Activated naive CD8-positive, alpha-beta T cell treated with anti-CD3 and anti-CD28 coated beads for 36 hours (primary cell): ENCODE data around the gene IL21R. TPM values are rescaled to one million over a fixed set of nuclear protein-coding genes. Genes with fewer than 3 reads are reported as not detected.

Experiments
- DNase-seq: peaks from one replicate; pipeline ENCODE4 v3.0.0; 2021
- H3K27ac Mint-ChIP-seq: one replicate; pipeline ENCODE4 v1.8.0; 2022; ENCODE audit warnings: mild to moderate bottlenecking, moderate library complexity, mixed read lengths
- H3K27me3 Mint-ChIP-seq: one replicate; pipeline ENCODE4 v1.8.0; 2022; ENCODE audit warnings: mild to moderate bottlenecking, mixed read lengths
- H3K36me3 Mint-ChIP-seq: one replicate; pipeline ENCODE4 v1.8.0; 2021; ENCODE audit warnings: mild to moderate bottlenecking, mixed read lengths
- H3K4me1 Mint-ChIP-seq: one replicate; pipeline ENCODE4 v1.8.0; 2021; ENCODE audit warnings: mixed read lengths
- H3K4me3 Mint-ChIP-seq: one replicate; pipeline ENCODE4 v1.8.0; 2022; ENCODE audit warnings: mild to moderate bottlenecking, moderate library complexity, mixed read lengths
- H3K9me3 Mint-ChIP-seq: one replicate; pipeline ENCODE4 v1.8.0; 2022; ENCODE audit warnings: mixed read lengths
- total RNA-seq, 2 experiments: library from RNA; stranded (reverse); gene quantifications; one replicate each; pipeline ENCODE4 v1.2.3, GENCODE V29; 2021

Gene IL21R
- total RNA-seq, 2 experiments from 2014 or later = 99.3 to 99.5 TPM

DNA sequence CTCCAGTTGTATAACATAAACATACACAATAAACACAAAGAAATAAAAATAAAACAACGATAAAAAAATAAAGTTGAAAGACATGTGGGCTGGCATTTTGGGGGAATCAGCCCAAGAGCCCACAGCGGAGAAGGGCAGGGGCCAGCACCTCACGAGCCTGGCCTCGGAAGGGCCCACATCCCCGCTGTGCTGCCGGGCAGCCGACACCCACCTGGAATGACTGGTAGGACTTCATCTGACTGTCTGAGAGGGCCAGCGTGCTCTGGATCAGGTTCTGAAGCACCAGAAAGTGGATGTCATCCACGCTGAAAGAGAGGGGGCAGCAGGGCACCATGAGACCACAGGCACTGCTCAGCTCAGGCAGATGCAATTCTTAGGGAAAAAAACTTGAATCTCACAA, 74.3 kb downstream of the IL21R start:
- H3K9me3 Mint-ChIP-seq = no peaks in the 10 kb centered on the region
- H3K27me3 Mint-ChIP-seq = no peaks in the 10 kb centered on the region
- H3K4me1 Mint-ChIP-seq = no peaks in the 10 kb centered on the region
- no peak for DNase-seq
- no peak overlapping the region for H3K27ac Mint-ChIP-seq
- H3K4me3 Mint-ChIP-seq = no peak overlapping the region
- H3K36me3 Mint-ChIP-seq = peaks cover 12% of the 10 kb centered on the region

DNA sequence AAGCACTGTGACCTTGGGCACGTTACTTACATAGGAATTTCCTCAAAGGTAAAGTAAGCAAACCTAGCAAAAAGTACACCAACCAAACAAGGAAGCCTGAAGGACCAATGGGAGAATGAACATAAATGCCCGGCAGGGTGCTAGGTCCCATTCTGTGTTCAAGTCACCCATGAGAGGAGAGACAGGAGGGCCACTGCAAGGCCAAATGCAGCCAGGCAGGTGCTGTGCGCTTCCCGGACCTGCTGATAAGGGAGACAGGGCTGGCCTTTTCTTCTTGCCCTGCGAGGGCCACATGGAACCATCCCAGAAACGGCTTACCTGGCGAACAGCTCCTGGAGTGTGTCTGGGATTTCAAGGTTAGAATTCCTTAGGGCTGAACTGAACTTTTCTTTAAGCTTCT, 78.8 kb downstream of the IL21R start:
- Mint-ChIP-seq H3K36me3 (peaks cover 17% of the 10 kb centered on the region), H3K27me3 (no peaks in the 10 kb centered on the region), H3K9me3 (no peaks in the 10 kb centered on the region), H3K4me3 (no peak overlapping the region), H3K27ac (no peak overlapping the region), H3K4me1 (no peaks in the 10 kb centered on the region)
- DNase-seq = no peak

DNA sequence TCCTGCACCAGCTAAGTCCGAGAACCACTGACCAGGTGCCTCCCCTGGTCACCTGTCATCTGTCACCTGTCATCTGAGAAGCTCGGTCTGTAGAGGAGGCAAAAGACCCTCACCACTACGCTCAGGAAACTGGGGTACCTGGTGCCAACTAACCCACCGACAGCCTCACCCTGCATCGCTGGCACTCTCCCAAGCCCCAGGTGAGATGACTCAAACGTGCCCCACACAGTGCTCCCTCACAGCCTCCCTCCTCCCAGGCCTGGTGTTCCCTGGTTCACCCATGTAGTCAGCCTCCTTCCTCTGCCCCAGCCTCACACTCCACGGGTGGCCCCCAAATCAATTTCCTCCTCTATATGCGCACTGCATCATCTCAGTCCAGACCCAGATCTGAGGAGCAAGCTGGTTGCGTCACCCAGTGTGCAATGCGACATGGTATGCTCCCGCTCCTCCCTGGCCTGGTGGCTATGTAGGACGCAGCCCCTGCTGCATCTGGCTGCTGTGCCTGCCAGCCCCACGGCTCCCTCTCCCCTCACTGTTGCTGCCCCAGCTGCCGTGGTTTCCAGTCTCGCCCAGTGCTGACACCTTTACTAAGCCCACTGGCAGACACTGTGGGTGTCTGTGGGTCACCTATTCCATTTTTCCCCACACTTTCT, 79.4 kb downstream of the IL21R start:
- no peak overlapping the region for H3K4me3 Mint-ChIP-seq
- no peaks in the 10 kb centered on the region for H3K27me3 Mint-ChIP-seq
- H3K9me3 Mint-ChIP-seq = no peaks in the 10 kb centered on the region
- H3K27ac Mint-ChIP-seq = no peak overlapping the region
- no peaks in the 10 kb centered on the region for H3K4me1 Mint-ChIP-seq
- DNase-seq = no peak
- peaks cover 17% of the 10 kb centered on the region for H3K36me3 Mint-ChIP-seq

DNA sequence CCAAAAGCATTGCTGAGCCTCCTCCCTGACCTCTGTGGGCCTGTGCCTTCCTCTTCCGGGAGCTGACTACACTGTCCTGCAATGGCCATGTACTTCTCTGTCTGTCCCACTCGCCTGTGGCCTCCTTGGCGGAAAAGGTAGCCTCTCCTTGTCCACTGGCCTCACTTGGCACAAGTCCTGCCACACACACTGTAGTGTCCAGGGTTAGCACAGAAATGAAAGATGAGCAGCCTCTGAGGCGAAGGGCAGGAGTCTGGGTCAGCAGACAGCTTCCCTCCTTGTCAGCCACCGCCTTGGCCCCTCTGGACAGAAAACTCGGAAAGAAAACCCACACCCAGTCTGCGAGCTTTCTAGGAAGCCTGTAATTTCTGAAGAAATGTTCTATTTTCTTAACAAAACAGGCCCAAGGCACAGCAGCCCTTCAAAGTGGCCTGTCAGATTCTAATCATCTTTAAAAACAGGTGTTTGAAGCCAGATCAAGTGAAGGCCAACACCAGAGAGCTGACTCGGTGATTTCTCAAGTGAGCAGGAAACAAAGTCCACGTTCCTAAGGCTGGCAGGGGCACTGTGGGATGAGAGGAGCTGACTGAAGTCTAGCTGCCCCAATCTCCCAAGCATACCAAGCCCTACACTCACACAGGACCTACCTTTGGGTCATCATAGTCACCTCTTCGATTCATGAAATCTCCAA, 80.6 kb downstream of the IL21R start:
- H3K4me1 Mint-ChIP-seq = no peaks in the 10 kb centered on the region
- H3K27ac Mint-ChIP-seq = no peak overlapping the region
- H3K9me3 Mint-ChIP-seq = no peaks in the 10 kb centered on the region
- H3K36me3 Mint-ChIP-seq = peaks cover 17% of the 10 kb centered on the region
- DNase-seq = no peak
- H3K27me3 Mint-ChIP-seq = no peaks in the 10 kb centered on the region
- H3K4me3 Mint-ChIP-seq = no peak overlapping the region

DNA sequence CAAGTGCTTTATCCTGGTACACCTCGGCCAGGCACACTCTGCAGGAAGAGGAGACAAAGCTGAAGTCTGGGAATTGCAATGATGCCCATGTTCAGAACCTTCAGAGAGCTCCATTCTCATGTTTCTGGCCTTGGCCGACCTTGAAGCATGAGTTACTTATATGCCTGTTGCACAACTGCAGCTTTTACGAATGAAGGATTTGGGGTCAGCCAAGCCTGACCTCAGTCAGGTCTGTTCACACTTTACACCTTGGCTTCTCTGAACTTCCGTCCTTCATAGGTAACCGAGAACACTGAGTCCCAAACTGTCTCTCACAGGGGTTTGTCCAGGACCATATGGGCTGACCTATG, 81.1 kb downstream of the IL21R start:
- Mint-ChIP-seq H3K36me3 (peaks cover 16% of the 10 kb centered on the region), H3K27me3 (no peaks in the 10 kb centered on the region), H3K9me3 (no peaks in the 10 kb centered on the region), H3K27ac (no peak overlapping the region), H3K4me1 (no peaks in the 10 kb centered on the region), H3K4me3 (no peak overlapping the region)
- DNase-seq = no peak

DNA sequence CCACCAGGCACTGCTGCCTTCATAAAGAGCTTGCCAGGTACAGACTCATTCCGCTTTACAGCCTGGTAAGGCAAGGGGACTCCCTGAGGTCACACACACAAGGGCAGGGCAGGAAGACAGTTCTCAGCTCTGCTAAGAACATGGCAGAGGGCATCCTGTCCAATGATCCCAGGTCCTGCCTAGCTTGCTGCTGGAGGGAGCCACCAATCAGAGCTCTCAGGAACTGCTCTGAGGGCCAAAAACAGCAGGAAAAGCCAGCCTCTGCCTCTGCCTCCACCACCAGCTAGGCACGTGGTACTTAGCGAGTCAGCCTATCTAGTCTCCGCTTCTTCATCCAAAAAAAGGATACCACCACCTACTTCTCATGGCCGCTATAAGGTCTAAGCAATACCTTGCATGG, 81.7 kb downstream of the IL21R start:
- H3K4me1 Mint-ChIP-seq = no peaks in the 10 kb centered on the region
- peaks cover 19% of the 10 kb centered on the region for H3K36me3 Mint-ChIP-seq
- no peaks in the 10 kb centered on the region for H3K27me3 Mint-ChIP-seq
- no peak overlapping the region for H3K27ac Mint-ChIP-seq
- H3K9me3 Mint-ChIP-seq = no peaks in the 10 kb centered on the region
- no peak overlapping the region for H3K4me3 Mint-ChIP-seq
- no peak for DNase-seq

DNA sequence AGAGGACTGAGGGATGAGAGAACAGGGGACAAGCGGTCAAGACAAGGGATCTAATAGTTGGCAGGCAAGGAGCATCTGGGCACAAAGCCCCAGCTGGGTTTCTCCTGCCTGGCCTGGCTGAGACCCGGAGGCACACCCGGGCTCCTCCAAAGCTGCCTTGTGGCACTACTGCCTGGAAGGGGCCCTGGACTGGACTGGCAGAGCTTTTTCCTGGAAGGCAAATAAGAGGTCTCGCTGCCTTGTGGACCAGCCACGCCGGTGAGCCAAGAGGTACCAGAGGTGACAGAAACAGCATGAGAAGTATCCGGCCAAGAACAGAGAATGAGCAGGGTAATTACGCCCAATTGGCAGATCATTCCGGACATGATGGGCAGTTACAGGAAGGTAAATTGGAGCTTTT, 83.2 kb downstream of the IL21R start:
- no peaks in the 10 kb centered on the region for H3K4me1 Mint-ChIP-seq
- no peak overlapping the region for H3K27ac Mint-ChIP-seq
- no peaks in the 10 kb centered on the region for H3K27me3 Mint-ChIP-seq
- DNase-seq = no peak
- H3K36me3 Mint-ChIP-seq = peaks cover 24% of the 10 kb centered on the region
- no peak overlapping the region for H3K4me3 Mint-ChIP-seq
- no peaks in the 10 kb centered on the region for H3K9me3 Mint-ChIP-seq

DNA sequence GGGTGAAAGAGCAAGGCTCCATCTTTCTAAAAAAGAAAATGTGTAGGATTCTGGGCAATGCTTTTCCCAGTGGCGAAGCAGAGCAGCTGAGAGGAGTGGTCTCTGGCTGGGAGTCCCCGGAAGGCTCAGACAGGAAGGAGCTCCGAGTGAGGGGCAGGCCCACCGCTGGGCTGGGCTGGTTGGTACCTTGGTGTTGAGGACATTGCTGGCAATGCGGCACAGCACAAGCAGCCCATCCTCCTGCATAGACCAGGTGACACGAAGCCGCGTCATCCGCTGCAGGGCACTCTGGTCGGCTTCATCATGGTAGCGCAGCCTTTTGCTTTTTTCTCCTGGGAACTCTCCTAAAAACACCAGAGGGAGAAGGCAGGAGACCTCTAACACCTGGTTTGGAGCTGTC, 83.8 kb downstream of the IL21R start:
- no peaks in the 10 kb centered on the region for H3K27me3 Mint-ChIP-seq
- H3K4me1 Mint-ChIP-seq = no peaks in the 10 kb centered on the region
- H3K36me3 Mint-ChIP-seq = peaks cover 19% of the 10 kb centered on the region
- H3K27ac Mint-ChIP-seq = no peak overlapping the region
- no peak for DNase-seq
- no peaks in the 10 kb centered on the region for H3K9me3 Mint-ChIP-seq
- H3K4me3 Mint-ChIP-seq = no peak overlapping the region

DNA sequence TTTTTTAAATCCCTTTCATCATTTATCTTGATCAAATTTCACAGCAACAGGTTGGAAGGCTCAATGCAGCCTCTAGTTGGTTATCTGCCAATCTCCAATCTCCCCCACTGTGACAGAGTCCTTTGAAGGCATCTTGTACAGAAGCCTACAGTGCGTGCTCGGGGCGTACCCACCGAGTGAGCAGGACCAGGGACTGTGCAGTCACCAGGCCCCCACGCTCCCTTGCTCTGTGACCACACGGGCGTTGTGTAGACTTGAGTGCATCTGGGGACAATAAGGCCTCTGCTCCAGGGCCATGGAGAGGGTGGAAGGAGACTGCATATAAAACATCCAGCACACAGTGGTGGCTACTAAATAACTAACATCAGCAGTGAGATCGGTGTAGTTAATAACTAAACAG, 84.4 kb downstream of the IL21R start:
- no peaks in the 10 kb centered on the region for H3K27me3 Mint-ChIP-seq
- H3K36me3 Mint-ChIP-seq = peaks cover 19% of the 10 kb centered on the region
- no peaks in the 10 kb centered on the region for H3K4me1 Mint-ChIP-seq
- H3K4me3 Mint-ChIP-seq = no peak overlapping the region
- H3K9me3 Mint-ChIP-seq = no peaks in the 10 kb centered on the region
- no peak for DNase-seq
- H3K27ac Mint-ChIP-seq = no peak overlapping the region

DNA sequence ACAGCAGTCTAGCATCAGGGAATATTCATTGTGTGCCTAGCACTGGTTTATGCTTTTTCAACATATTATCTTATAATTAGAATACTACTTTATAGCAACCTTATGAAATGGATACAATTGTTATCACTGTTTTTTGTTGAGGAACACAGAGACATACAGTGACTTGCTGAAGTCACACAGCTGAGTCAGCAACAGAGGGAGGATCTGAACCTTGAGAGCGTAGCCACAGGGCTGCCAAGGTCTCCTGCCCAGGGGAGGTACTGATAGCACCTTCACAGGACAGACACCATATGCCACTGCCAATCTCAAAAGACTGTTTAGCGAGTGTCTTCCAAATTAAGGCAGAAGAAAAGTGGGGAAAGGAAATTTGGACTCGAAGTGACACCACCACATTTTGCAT, 84.8 kb downstream of the IL21R start:
- no peak overlapping the region for H3K4me3 Mint-ChIP-seq
- no peak for DNase-seq
- H3K9me3 Mint-ChIP-seq = no peaks in the 10 kb centered on the region
- no peaks in the 10 kb centered on the region for H3K27me3 Mint-ChIP-seq
- H3K27ac Mint-ChIP-seq = no peak overlapping the region
- no peaks in the 10 kb centered on the region for H3K4me1 Mint-ChIP-seq
- H3K36me3 Mint-ChIP-seq = peaks cover 17% of the 10 kb centered on the region

DNA sequence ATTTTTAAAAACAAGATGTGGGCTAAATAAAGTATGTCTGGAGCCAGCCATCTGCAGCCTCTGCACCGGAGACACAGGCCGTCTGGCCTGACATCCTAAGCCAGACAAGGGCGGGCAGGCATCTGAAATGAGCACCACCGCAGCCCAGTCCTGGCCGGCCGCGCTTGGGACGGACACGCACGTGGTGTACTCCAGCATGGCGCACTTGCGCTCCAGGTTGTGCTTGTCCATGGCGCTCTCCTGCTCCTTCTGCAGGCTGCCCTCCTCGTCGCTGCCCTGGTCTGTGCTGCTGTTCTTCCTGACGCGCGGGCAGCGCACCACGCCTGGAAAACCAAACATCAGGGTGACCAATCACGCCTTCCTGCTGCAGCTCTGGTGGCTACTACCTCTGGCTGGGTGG, 87.4 kb downstream of the IL21R start:
- Mint-ChIP-seq H3K9me3 (no peaks in the 10 kb centered on the region), H3K36me3 (peaks cover 17% of the 10 kb centered on the region), H3K4me3 (no peak overlapping the region), H3K27me3 (no peaks in the 10 kb centered on the region), H3K27ac (no peak overlapping the region), H3K4me1 (no peaks in the 10 kb centered on the region)
- no peak for DNase-seq

DNA sequence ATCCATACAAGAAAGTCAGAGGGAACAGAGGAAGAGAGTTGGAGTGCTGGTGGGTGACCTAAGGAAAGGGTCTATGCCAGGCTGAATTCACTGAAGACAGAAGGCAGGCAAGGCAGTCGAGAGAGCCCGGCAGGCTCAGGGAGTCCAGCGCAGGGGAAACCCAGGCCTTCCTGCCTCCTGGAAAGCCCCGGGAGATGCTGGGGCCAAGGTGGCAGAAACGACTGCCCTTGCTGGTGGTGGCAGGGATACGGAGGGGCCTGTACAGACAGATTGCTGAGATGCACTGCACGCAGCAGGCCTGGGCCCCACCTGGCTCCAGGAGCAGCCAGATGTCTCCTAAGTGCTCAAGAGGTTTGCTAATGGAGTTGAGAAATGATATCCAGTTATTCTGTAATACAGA, 87.9 kb downstream of the IL21R start:
- DNase-seq = no peak
- Mint-ChIP-seq H3K27me3 (no peaks in the 10 kb centered on the region), H3K4me3 (no peak overlapping the region), H3K9me3 (no peaks in the 10 kb centered on the region), H3K36me3 (peaks cover 18% of the 10 kb centered on the region), H3K27ac (no peak overlapping the region), H3K4me1 (no peaks in the 10 kb centered on the region)

DNA sequence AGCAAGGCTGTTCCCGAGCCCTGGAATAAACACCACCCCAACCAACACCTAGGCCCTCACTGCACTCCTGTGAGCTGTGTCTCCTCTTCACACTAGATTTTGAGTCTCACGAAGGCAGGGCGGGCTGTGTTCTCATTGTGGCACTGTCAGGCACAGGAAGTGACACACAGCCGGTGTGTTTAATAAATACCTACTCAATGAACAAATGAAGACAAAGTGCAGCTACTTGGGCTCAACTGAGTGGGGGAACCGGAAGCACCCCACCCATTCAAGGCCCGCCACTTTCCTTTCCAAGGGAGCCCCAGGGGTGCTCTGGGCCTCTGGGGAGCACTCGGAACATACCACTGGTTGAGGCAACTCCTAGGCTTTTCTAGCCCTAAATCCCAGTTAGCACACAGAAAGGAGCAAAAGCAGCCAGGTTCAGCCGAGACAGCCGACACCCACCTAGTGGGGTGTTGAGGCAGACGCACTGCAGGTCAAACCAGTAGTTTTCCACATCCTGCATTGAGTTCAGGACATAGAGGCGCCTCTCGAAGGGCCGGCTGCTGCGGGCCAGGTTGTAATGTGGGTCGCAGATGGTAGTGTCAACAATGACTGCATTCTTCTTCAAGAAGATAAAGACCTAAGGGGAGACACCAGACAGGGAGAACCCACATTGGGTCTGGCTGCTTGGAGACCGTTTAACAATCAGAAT, 90.1 kb downstream of the IL21R start:
- no peaks in the 10 kb centered on the region for H3K9me3 Mint-ChIP-seq
- no peak for DNase-seq
- H3K4me3 Mint-ChIP-seq = no peak overlapping the region
- H3K27ac Mint-ChIP-seq = no peak overlapping the region
- no peaks in the 10 kb centered on the region for H3K4me1 Mint-ChIP-seq
- H3K36me3 Mint-ChIP-seq = peaks cover 22% of the 10 kb centered on the region
- no peaks in the 10 kb centered on the region for H3K27me3 Mint-ChIP-seq

DNA sequence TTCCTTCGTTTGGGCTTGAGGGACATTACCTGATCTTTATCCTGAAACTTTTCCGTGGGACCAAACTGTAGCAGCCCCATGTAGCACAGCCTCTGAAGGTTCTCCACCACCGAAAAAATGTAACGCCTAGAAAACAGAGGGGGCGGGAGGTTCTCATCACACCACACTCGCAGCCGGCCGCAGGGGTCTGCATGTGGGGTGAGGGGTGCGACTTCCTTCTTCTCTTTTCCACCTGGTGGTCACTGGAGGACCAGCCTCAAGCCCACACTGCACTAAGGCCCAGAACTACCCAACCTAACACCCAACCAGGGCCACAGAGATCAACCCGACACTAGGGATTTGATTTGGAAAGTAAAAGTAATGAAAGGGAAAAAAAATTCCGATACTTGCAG, 90.6 kb downstream of the IL21R start:
- no peaks in the 10 kb centered on the region for H3K27me3 Mint-ChIP-seq
- no peak for DNase-seq
- H3K4me3 Mint-ChIP-seq = no peak overlapping the region
- H3K4me1 Mint-ChIP-seq = no peaks in the 10 kb centered on the region
- no peak overlapping the region for H3K27ac Mint-ChIP-seq
- H3K36me3 Mint-ChIP-seq = peaks cover 22% of the 10 kb centered on the region
- H3K9me3 Mint-ChIP-seq = no peaks in the 10 kb centered on the region

DNA sequence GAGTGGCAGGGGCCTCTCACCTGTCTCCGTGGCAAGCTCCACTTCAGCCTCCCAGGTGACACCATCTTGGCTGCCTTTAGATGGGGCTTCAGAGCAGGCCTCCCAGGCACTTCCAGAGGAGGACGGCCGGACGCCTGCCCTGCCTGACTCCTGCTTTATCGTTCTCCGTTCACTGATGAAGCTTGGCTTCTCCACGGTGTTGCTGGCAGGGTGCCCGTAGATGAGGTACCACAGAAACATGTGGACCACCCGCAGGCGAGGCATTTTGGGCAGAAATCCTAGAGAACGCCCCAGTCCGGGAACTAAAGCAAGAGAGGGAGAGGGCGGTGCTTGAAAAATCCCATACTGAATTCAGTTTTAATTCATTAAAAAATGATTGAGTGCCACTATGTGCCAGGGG, 93.2 kb downstream of the IL21R start:
- Mint-ChIP-seq H3K27ac (no peak overlapping the region), H3K4me3 (no peak overlapping the region), H3K36me3 (peaks cover 13% of the 10 kb centered on the region), H3K9me3 (no peaks in the 10 kb centered on the region), H3K27me3 (no peaks in the 10 kb centered on the region), H3K4me1 (peaks cover 3% of the 10 kb centered on the region)
- no peak for DNase-seq
